ENCODE measurements around the gene FSIP1. TPM values are rescaled to one million over a fixed set of nuclear protein-coding genes. Genes with fewer than 3 reads are reported as not detected.

Gene FSIP1
- total and polyA plus RNA-seq, 11 donors = 0.28 to 3.7 (median 0.97) TPM; not detected in 1

DNA sequence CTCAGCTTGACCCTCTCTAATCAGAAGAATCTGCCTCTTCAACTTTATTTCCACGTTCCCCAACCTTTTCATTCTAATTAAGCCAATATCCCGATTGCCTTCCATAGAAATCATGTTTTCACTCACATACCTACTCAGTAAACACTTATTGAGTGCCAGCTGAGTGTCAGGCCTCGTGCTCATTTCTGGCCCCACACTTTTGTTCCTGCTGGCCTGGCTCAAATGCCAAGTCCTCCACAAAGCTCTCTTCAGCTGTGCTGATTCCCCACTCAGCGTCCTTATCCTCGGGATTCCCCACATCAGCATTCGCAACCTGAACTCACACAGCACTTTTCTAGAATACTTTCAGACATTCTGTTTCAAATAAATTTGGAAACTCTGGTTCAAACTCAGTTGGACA, 132.9 kb downstream of the FSIP1 start:
- intact Hi-C loops (cut with DNase I) = no loop called here
- TF ChIP-seq POLR2A (IDR thresholded peaks at IDR 0.05) = no peak
- DNase-seq (peak in 1 of 5 donors; percentile 31), ATAC-seq (peak in 3 of 4 donors; percentile 53 to 73 (median 53))
- H3K27ac ChIP-seq = peak overlapping the region in 7 of 12 donors; percentile 15 to 50 (median 32)
- H3K4me1 ChIP-seq = peaks cover 0 to 19% (median 5%) of the 10 kb centered on the region in 12 donors
- no peak overlapping the region for H3K4me3 ChIP-seq
- H3K9me3 ChIP-seq = no peaks in the 10 kb centered on the region
- H3K27me3 ChIP-seq = no peaks in the 10 kb centered on the region
- 47 to 63% (median 57%) methylated on average over 6 of the region's 6 CpGs for WGBS, 4 donors
- no peaks in the 10 kb centered on the region for H3K36me3 ChIP-seq

DNA sequence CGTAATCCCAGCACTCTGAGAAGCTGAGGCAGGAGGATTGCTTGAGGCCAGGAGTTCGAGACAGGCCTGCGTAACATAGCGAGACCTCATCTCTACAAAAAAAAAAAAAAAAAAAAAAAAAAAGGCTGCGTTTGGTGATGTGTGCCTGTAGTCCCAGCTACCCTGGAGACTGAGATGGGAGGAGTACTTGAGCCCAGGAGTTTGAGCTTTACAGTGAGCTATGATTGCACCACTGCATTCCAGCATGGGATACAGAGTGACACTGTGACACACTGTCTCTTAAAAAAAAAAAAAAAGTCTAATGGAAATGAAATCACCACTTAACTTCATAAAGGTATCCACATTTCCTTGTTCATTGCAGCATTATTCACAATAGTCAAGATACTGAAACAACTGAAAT, 136.2 kb downstream of the FSIP1 start:
- intact Hi-C loops (cut with DNase I) = no loop called here
- Histone ChIP-seq H3K4me1 (peaks cover 0 to 33% (median 12%) of the 10 kb centered on the region in 12 donors), H3K36me3 (no peaks in the 10 kb centered on the region), H3K4me3 (no peak overlapping the region), H3K27ac (no peak overlapping the region), H3K27me3 (no peaks in the 10 kb centered on the region), H3K9me3 (no peaks in the 10 kb centered on the region)
- WGBS, 4 donors = 93 to 98% (median 96%) methylated on average over 5 of the region's 5 CpGs
- DNase-seq = no peak
- no peak for ATAC-seq
- TF ChIP-seq, protein P1, sequence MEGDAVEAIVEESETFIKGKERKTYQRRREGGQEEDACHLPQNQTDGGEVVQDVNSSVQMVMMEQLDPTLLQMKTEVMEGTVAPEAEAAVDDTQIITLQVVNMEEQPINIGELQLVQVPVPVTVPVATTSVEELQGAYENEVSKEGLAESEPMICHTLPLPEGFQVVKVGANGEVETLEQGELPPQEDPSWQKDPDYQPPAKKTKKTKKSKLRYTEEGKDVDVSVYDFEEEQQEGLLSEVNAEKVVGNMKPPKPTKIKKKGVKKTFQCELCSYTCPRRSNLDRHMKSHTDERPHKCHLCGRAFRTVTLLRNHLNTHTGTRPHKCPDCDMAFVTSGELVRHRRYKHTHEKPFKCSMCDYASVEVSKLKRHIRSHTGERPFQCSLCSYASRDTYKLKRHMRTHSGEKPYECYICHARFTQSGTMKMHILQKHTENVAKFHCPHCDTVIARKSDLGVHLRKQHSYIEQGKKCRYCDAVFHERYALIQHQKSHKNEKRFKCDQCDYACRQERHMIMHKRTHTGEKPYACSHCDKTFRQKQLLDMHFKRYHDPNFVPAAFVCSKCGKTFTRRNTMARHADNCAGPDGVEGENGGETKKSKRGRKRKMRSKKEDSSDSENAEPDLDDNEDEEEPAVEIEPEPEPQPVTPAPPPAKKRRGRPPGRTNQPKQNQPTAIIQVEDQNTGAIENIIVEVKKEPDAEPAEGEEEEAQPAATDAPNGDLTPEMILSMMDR (IDR thresholded peaks at IDR 0.05) = no peak
- no peak for TF ChIP-seq POLR2A (IDR thresholded peaks at IDR 0.05)

DNA sequence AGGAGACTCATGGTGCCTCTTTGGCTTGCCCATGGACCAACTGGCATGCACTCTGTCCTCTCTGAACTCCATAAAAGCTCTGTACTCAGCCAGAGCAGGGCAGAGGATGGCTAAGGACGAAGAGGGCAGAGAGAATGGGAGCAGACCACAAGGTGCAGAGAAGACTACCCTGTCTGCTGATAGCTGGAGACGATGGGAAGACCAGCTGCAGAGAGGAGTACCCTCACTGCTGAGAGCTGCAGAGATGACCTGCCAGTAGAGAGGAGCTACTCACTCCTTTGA, 136.7 kb downstream of the FSIP1 start:
- H3K36me3 ChIP-seq = no peaks in the 10 kb centered on the region
- ATAC-seq = peak in 1 of 4 donors; percentile 12
- no peak overlapping the region for H3K4me3 ChIP-seq
- 89 to 94% (median 92%) methylated on average over 2 of the region's 2 CpGs for WGBS, 4 donors
- no peak overlapping the region for H3K27ac ChIP-seq
- DNase-seq = no peak
- intact Hi-C loops (cut with DNase I) = no loop called here
- no peaks in the 10 kb centered on the region for H3K9me3 ChIP-seq
- H3K27me3 ChIP-seq = no peaks in the 10 kb centered on the region
- H3K4me1 ChIP-seq = peaks cover 0 to 33% (median 14%) of the 10 kb centered on the region in 12 donors
- no peak for TF ChIP-seq POLR2A (IDR thresholded peaks at IDR 0.05)
- TF ChIP-seq, protein P1 (IDR thresholded peaks at IDR 0.05) = no peak

DNA sequence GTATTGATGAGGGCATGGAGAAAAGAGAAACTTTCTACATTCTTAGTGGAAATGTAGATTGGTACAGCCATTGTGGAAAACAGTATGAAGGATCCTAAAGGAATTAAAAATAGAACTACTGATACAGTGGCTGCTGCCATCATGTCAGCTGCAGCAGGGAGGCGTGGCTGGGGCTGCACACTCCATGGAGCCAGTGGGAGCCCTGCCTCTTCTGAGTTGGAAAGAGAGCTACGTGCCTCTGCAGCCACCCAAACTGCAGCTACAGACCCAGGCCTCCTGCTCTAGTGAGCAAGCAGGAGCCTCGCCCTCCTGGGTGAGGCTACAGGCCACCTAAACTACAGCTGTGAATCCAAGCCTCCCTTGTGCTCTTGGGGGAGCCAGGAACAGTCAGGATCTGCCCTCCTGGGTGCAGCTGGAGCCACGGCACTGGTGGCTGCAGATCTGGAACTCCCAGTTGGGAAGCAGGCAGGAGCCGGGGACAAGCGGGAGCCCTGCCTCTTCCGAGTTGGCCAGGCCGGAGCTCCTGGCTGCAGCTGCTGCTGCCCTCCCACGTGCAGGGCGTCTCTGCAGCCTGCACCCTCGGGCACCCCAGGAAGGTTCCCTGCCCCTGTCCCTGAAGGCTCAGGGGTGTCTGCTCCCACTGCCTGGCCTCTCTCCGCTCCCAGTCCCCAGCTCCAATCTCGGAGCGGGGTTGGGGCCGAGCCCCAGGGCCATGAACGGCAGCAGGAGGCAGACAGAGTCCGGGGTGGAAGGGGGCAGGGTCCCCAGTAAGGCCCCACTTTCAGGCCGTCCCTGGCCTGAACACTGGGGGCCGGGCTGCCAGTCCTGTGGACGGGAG, 137.3 kb downstream of the FSIP1 start:
- ATAC-seq (peak; percentile 73 to 81 (median 76)), DNase-seq (peak; percentile 34 to 67 (median 43))
- no peaks in the 10 kb centered on the region for H3K27me3 ChIP-seq
- H3K9me3 ChIP-seq = no peaks in the 10 kb centered on the region
- H3K36me3 ChIP-seq = no peaks in the 10 kb centered on the region
- peaks cover 0 to 33% (median 14%) of the 10 kb centered on the region in 12 donors for H3K4me1 ChIP-seq
- TF ChIP-seq, protein P1 (IDR thresholded peaks at IDR 0.05) = no peak
- no peak for TF ChIP-seq POLR2A (IDR thresholded peaks at IDR 0.05)
- peak overlapping the region in 5 of 12 donors; percentile 6 to 56 (median 49) for H3K27ac ChIP-seq
- intact Hi-C loops (cut with DNase I) = no loop called here
- WGBS, 4 donors = 79 to 90% (median 80%) methylated on average over 10 to 20 of the region's 20 CpGs
- no peak overlapping the region for H3K4me3 ChIP-seq
